Activated CD8-positive, alpha-beta memory T cell treated with anti-CD3 and anti-CD28 coated beads for 36 hours (primary cell): ENCODE results near the gene RNF182. TPM values are rescaled to one million over a fixed set of nuclear protein-coding genes. Genes with fewer than 3 reads are reported as not detected.

Source experiments
- CTCF ChIA-PET: fragments of 350-600 bp; sonication (Branson Sonifier 250); formaldehyde crosslinking; loops from one replicate; lab custom pipeline; 2021; ENCODE audit warnings: antibody characterized with exemption; lab: Charles Lee
- POLR2A ChIA-PET: fragments of 350-600 bp; sonication (Branson Sonifier 250); formaldehyde crosslinking; loops from one replicate; lab custom pipeline; 2021; ENCODE audit warnings: antibody characterized with exemption; lab: Charles Lee
- total RNA-seq, 2 experiments: library from RNA; stranded (reverse); gene quantifications; one replicate each; pipeline ENCODE4 v1.2.3, GENCODE V29; 2021

RNF182 gene
- total RNA-seq, 2 experiments from 2014 or later: not detected

- ChIA-PET CTCF (no interaction called here), POLR2A (no interaction called here)
These were observed 64.2 kb downstream of the RNF182 start for GRCh38 chr6:13988908-13989307.

- ChIA-PET POLR2A (no interaction called here), CTCF (no interaction called here)
These were observed 64.9 kb downstream of the RNF182 start for GRCh38 chr6:13989496-13990144.

- ChIA-PET POLR2A (no interaction called here), CTCF (no interaction called here)
These were observed 66.0 kb downstream of the RNF182 start for GRCh38 chr6:13990796-13991195.

- CTCF ChIA-PET: interaction anchor here (0.7 kb wide), 1 partner anchor 156 kb away, joined by 3 read pairs; no protein-coding TSS in a partner anchor
- POLR2A ChIA-PET: no interaction called here
These were observed 66.6 kb downstream of the RNF182 start for GRCh38 chr6:13991393-13991792.

GRCh38 chr6:13992417-13993055 is 67.8 kb downstream of the RNF182 start:
- ChIA-PET CTCF (interaction anchor here (0.7 kb wide), 1 partner anchor 102 kb away, joined by 3 read pairs; no protein-coding TSS in a partner anchor), POLR2A (interaction anchor here (0.7 kb wide), 1 partner anchor 218 kb away, joined by 8 read pairs; no protein-coding TSS in a partner anchor)

- ChIA-PET POLR2A (no interaction called here), CTCF (no interaction called here)
These were observed 68.7 kb downstream of the RNF182 start for GRCh38 chr6:13993416-13993815.

GRCh38 chr6:13998356-13998755 is 73.6 kb downstream of the RNF182 start:
- CTCF ChIA-PET: no interaction called here
- POLR2A ChIA-PET: no interaction called here

GRCh38 chr6:14000901-14001300 is 76.1 kb downstream of the RNF182 start:
- CTCF ChIA-PET: no interaction called here

DNA sequence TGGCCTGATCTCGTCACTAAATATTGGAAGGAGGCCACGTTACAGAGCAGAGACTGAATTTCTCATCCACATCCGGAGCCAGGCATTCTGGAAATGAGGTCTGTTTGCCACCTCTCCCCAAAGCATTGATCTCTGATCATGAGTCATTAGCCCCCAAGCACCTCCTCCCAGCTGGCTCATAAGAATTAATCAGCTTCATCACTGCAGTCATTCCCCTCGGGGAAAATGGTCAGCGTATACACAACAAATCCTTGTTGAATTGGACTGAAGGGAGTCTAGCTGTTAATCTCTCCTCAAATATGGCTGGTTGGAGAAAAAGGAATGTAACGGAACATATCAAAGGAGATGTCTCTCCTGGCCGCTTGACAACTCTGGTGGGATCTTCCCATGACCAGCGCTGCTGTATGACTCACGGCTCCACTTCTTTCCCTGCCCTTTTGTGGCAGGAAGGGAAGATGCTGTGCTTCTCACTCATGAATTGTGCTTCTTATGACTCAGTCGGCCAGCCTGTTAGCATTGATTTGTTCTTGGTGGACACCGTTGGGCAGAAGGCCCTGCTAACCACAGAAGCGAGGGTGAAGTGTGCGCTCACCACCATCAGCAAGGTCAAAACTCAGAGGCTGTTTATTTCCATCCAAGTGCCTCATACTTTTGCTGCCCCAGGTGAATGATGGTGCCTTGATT is 76.7 kb downstream of the RNF182 start:
- CTCF ChIA-PET: no interaction called here
- POLR2A ChIA-PET: no interaction called here

More at GRCh38 chr6:14000901-14001300, 76.1 kb downstream of the RNF182 start:
- POLR2A ChIA-PET: no interaction called here

DNA sequence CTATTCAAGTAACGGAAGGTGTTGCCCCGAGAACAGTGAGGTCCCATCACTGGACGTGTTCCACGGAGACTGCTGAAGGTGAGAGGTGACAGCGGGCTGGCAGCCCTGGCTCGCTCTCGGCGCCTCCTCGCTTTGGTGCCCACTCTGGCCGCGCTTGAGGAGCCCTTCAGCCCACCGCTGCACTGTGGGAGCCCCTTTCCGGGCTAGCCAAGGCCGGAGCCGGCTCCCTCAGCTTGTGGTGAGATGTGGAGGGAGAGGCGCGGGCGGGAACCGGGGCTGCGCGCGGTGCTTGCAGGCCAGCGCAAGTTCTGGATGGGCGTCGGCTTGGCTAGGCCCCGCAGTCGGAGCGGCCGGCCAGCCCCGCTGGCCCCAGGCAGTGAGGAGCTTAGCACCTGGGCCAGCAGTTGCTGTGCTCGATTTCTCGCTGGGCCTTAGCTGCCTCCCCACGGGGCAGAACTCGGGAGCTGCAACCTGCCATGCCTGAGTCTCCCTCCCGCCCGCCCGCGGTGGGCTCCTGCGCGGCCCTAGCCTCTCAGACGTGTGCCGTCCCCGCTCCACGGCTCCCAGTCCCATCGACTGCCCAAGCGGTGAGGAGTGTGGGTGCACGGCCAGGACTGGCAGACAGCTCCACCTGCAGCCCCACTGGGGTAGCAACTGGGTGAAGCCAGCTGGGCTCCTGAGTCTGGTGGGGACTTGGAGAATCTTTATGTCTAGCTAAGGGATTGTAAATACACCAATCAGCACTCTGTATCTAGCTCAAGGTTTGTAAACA is 77.6 kb downstream of the RNF182 start:
- ChIA-PET POLR2A (no interaction called here), CTCF (interaction anchor here (0.9 kb wide), 1 partner anchor 18 kb away, joined by 3 read pairs; no protein-coding TSS in a partner anchor)

DNA sequence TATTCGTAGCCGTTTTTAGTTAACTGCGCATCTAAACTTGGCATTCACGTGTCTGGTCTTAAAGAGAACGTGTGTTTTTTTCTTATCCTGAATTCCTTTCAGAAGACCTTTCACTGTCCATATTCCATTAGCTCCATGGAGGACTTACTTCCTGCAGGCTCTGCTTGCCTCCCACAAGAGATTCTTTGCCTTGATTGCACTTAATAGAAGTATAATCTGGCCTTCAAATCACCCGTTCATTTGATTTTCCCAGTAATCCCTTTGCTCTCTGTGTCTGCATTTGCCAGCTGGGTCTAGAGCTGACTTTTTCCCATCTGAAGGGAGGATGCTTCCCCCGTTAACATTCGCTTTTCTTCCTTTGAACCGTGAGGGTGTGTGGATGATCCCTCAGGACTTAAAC is 79.5 kb downstream of the RNF182 start:
- POLR2A ChIA-PET: no interaction called here

DNA sequence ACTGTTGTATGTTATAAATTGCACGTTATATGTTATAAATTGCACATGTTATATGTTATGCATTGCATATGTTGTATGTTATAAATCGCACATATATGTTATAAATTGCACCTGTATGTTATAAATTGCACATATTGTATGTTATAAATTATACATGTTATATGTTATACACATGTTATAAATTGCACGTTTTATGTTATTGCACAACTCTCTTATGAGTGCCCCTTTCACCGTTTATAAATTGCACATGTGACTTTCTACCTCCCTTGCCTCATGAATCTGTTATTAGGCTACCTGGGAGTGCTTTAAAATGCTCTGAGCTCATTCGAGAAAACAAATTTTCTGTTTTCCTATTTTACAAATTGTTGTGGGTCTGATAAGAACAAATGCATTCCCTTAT is 84.1 kb downstream of the RNF182 start:
- ChIA-PET CTCF (no interaction called here), POLR2A (no interaction called here)

More for the DNA sequence above, 79.5 kb downstream of the RNF182 start:
- CTCF ChIA-PET: no interaction called here

GRCh38 chr6:14009431-14009830 is 84.7 kb downstream of the RNF182 start:
- CTCF ChIA-PET: no interaction called here
- POLR2A ChIA-PET: no interaction called here

DNA sequence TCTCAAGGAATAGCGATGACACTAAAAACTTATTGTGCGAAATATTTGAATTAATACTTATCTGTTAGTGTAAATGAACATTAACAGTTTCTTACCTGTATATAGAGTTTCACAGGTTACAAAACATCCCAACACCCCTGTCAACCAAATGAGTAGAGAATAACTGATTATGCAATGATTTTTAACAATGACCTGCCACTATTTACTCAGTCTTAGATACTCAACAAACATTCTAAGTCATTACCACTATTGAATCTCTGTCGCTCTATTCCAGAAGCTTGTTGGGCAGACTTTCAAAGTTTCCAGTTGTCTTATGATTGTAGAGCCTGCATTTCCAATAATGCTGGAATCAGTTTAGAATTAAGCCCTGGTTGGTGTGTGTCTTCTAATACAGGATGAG is 85.5 kb downstream of the RNF182 start:
- POLR2A ChIA-PET: no interaction called here
- CTCF ChIA-PET: no interaction called here

GRCh38 chr6:14012313-14013030 is 87.7 kb downstream of the RNF182 start:
- ChIA-PET POLR2A (no interaction called here), CTCF (no interaction called here)

DNA sequence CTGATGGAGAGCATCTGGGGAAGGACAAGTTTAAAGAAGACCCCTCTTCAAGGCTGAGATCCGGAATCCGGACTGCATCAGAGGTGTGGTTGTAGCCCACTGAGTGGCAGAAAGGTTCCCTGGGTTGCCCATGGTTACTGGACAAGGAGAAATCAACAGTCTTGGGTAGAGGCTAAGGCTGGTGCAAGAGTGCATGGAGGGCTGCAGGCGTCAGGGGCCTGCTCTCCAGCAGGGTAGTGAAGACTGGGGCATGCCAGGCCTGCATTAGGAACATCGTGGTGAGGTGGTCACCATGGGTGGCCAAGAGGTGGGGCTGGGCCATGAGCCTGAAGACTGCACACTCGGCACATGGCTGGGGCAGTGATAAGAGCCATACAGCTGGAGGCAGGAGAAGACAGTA is 91.2 kb downstream of the RNF182 start:
- ChIA-PET POLR2A (no interaction called here), CTCF (no interaction called here)

- ChIA-PET CTCF (no interaction called here), POLR2A (no interaction called here)
These were observed 91.7 kb downstream of the RNF182 start for GRCh38 chr6:14016432-14016831.

DNA sequence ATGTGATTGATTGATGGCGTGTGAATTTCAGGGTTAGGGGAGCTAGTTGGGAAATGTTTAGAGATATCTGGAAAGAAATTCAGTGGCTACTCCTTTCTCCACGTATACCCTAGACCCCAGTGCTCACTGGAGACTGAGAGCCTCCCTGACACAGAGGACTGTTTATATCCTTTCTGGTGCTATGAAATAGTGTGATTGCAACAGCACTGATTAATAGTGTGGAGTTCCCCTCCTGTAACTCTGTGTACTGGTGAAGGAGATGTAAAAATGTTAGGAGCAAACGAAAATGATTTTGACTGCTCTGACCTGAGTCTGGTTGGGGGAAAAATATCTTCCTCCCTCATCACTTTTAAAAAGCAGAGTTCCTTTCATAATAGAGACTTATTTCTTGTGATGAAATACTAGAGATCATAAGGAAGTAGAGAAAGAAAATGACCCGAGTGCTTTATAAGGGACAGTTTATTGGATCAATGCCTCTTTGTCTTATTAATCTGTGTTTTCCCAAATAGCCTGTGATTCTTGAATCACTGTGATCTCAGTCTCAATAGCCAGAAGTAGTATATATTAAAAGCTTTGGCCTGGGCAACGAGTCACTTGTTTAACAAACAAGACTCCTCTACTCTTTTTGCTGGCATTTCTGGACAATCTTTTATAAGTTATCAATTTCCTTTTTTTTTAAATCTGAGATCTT is 92.3 kb downstream of the RNF182 start:
- ChIA-PET CTCF (no interaction called here), POLR2A (no interaction called here)
